WTC11 (cell line): ENCODE data around the gene TMEM38B.

ENCODE experiments used
- CTCF ChIP-seq: fragments of 200-600 bp; IDR thresholded peaks from 2 replicates; pipeline ENCODE4 v1.8.0; 2022; ENCODE audit warnings: antibody characterized with exemption
- NFYB ChIP-seq: sonication (generic); formaldehyde crosslinking; conservative IDR thresholded peaks from 2 replicates; pipeline ENCODE4 v1.8.0; 2022; ENCODE audit warnings: low read depth, missing genetic modification reagents

GRCh38 chr9:105735366-105735765, 41.0 kb downstream of the TMEM38B start:
- TF ChIP-seq NFYB (CRISPR knock-in tag), result no peak
- TF ChIP-seq CTCF, result no peak
